Activated CD4-positive, alpha-beta memory T cell treated with anti-CD3 and anti-CD28 coated beads for 36 hours (primary cell): ENCODE results near the gene SELENOH. TPM values are rescaled to one million over a fixed set of nuclear protein-coding genes. Genes with fewer than 3 reads are reported as not detected.
"Not testable (repeated sequence)": the region's sequence is repeated elsewhere in the genome, so short reads cannot be mapped to it uniquely, and the experiment has no call there.

Source experiments
- CTCF ChIA-PET: fragments of 350-600 bp; sonication (Branson Sonifier 250); formaldehyde crosslinking; loops from one replicate; lab custom pipeline; 2021; ENCODE audit warnings: antibody characterized with exemption, inconsistent platforms; lab: Charles Lee
- POLR2A ChIA-PET: fragments of 350-600 bp; sonication (Branson Sonifier 250); formaldehyde crosslinking; loops from one replicate; lab custom pipeline; 2021; ENCODE audit warnings: antibody characterized with exemption; lab: Charles Lee
- DNase-seq: peaks from one replicate; pipeline ENCODE4 v3.0.0-alpha.2; 2020
- H3K27ac Mint-ChIP-seq: one replicate; pipeline ENCODE4 v1.8.0; 2021; ENCODE audit warnings: mixed read lengths
- H3K27me3 Mint-ChIP-seq: one replicate; pipeline ENCODE4 v1.8.0; 2021; ENCODE audit warnings: mixed read lengths
- H3K36me3 Mint-ChIP-seq: one replicate; pipeline ENCODE4 v1.8.0; 2021; ENCODE audit warnings: mixed read lengths
- H3K4me1 Mint-ChIP-seq: one replicate; pipeline ENCODE4 v1.8.0; 2021; ENCODE audit warnings: low read depth, mixed read lengths
- H3K4me3 Mint-ChIP-seq: one replicate; pipeline ENCODE4 v1.8.0; 2021; ENCODE audit warnings: mild to moderate bottlenecking, mixed read lengths
- H3K9me3 Mint-ChIP-seq: one replicate; pipeline ENCODE4 v1.8.0; 2021; ENCODE audit warnings: mixed read lengths
- intact Hi-C: fragments of 100-400 bp; cut with micrococcal nuclease; formaldehyde crosslinking; loops from one replicate; pipeline ENCODE4 v1.15.1; 2023
- total RNA-seq, 2 experiments: library from RNA; stranded (reverse); gene quantifications; one replicate each; pipeline ENCODE4 v1.2.3, GENCODE V29; 2021

Gene SELENOH
- total RNA-seq, 2 experiments from 2014 or later = 235 to 252 TPM

GRCh38 chr11:57713835-57714234 is 27.5 kb upstream of the SELENOH start:
- CTCF ChIA-PET = interaction anchor here (0.6 to 4.9 kb wide), 7 partner anchors 10 to 220 kb away, joined by 3 to 20 read pairs (median 5); partner anchors contain the start of gene SELENOH
- Mint-ChIP-seq H3K27me3 (no peaks in the 10 kb centered on the region), H3K4me3 (peak overlapping the region; percentile 94), H3K4me1 (peaks cover 45% of the 10 kb centered on the region), H3K9me3 (no peaks in the 10 kb centered on the region), H3K27ac (peak overlapping the region; percentile 89), H3K36me3 (peaks cover 5% of the 10 kb centered on the region)
- intact Hi-C loops = loop anchor here (5.0 kb wide), 2 partner anchors 287 to 307 kb away; partner anchors contain the start of gene SLC43A3
- POLR2A ChIA-PET = interaction anchor here (1.5 kb wide), 1 partner anchor 28 kb away, joined by 4 read pairs; the partner anchor contains the start of gene SELENOH
- no peak for DNase-seq

- H3K4me3 Mint-ChIP-seq, CTCF ChIA-PET, H3K36me3 Mint-ChIP-seq, H3K27me3 Mint-ChIP-seq, POLR2A ChIA-PET, DNase-seq, H3K9me3 Mint-ChIP-seq, intact Hi-C loops, H3K27ac Mint-ChIP-seq: not testable (repeated sequence)
- peaks cover 20% of the 10 kb centered on the region for H3K4me1 Mint-ChIP-seq
Observed at GRCh38 chr11:57716726-57717125, 24.6 kb upstream of the SELENOH start.

DNA sequence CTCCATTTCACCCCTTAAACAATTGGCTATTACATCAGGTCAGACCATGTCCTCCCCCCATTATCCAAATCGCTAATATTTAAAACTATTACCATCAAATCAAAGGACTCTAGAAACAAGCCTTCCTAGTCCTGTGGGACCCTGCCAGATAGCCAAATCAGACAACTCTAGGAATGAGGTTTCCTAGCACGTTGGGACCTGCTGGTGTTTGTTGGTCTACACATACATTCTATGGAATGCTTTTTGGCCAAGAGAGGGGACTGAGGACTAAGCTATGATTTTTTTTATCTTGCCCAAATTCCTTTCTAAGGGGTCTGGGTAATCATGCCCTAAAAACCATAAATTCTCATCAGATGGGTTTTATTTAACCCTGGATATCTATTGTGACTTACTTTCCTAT is 14.1 kb upstream of the SELENOH start:
- no peaks in the 10 kb centered on the region for H3K27me3 Mint-ChIP-seq
- ChIA-PET POLR2A (no interaction called here), CTCF (interaction anchor here (0.9 kb wide), 1 partner anchor 74 kb away, joined by 4 read pairs; no protein-coding TSS in a partner anchor)
- peaks cover 1% of the 10 kb centered on the region for H3K36me3 Mint-ChIP-seq
- H3K9me3 Mint-ChIP-seq = no peaks in the 10 kb centered on the region
- no peak for DNase-seq
- peaks cover 11% of the 10 kb centered on the region for H3K4me1 Mint-ChIP-seq
- intact Hi-C loops = no loop called here
- no peak overlapping the region for H3K4me3 Mint-ChIP-seq
- H3K27ac Mint-ChIP-seq = no peak overlapping the region

- Mint-ChIP-seq H3K4me1 (peaks cover 12% of the 10 kb centered on the region), H3K27ac (no peak overlapping the region), H3K9me3 (no peaks in the 10 kb centered on the region), H3K4me3 (no peak overlapping the region), H3K27me3 (no peaks in the 10 kb centered on the region), H3K36me3 (peaks cover 1% of the 10 kb centered on the region)
- intact Hi-C loops = no loop called here
- CTCF ChIA-PET = interaction anchor here (1.1 kb wide), 1 partner anchor 72 kb away, joined by 3 read pairs; no protein-coding TSS in a partner anchor
- DNase-seq = no peak
- POLR2A ChIA-PET = no interaction called here
Observed at GRCh38 chr11:57728829-57729228, 12.5 kb upstream of the SELENOH start.

GRCh38 chr11:57729479-57729878 is 11.8 kb upstream of the SELENOH start:
- peaks cover 1% of the 10 kb centered on the region for H3K36me3 Mint-ChIP-seq
- DNase-seq = no peak
- ChIA-PET CTCF (interaction anchor here (1.1 kb wide), 1 partner anchor 71 kb away, joined by 3 read pairs; no protein-coding TSS in a partner anchor), POLR2A (no interaction called here)
- H3K9me3 Mint-ChIP-seq = no peaks in the 10 kb centered on the region
- no peaks in the 10 kb centered on the region for H3K27me3 Mint-ChIP-seq
- H3K4me3 Mint-ChIP-seq = no peak overlapping the region
- no peak overlapping the region for H3K27ac Mint-ChIP-seq
- H3K4me1 Mint-ChIP-seq = peaks cover 12% of the 10 kb centered on the region
- intact Hi-C loops = no loop called here

- POLR2A ChIA-PET = interaction anchor here (1.2 kb wide), 1 partner anchor 9 kb away, joined by 3 read pairs; the partner anchor contains the start of gene SELENOH
- intact Hi-C loops = no loop called here
- no peak for DNase-seq
- Mint-ChIP-seq H3K4me1 (peaks cover 12% of the 10 kb centered on the region), H3K9me3 (no peaks in the 10 kb centered on the region), H3K27ac (no peak overlapping the region), H3K27me3 (no peaks in the 10 kb centered on the region), H3K36me3 (peaks cover 4% of the 10 kb centered on the region), H3K4me3 (no peak overlapping the region)
- CTCF ChIA-PET = no interaction called here
Observed at GRCh38 chr11:57732661-57733060, 8.6 kb upstream of the SELENOH start.

GRCh38 chr11:57735619-57736298 is 5.5 kb upstream of the SELENOH start:
- Mint-ChIP-seq H3K4me1 (peaks cover 10% of the 10 kb centered on the region), H3K36me3 (peaks cover 8% of the 10 kb centered on the region), H3K4me3 (no peak overlapping the region), H3K9me3 (no peaks in the 10 kb centered on the region), H3K27ac (peak overlapping the region; percentile 8), H3K27me3 (no peaks in the 10 kb centered on the region)
- ChIA-PET POLR2A (no interaction called here), CTCF (no interaction called here)
- intact Hi-C loops = no loop called here
- DNase-seq = no peak

DNA sequence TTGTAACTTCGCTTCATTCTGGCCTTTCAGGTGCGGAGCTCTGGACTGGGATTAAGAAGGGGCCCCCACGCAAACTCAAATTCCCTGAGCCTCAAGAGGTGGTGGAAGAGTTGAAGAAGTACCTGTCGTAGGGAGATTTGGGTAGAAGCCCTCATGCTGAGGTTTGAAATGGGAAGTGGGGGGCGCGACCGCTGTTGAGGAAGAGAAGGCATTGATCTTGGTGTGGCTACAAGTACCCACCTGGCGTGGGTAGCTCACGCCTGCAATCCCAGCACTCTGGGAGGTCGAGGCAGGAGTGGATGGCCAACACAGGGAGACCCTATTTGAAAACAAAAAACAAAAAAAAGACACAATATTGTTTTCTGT is 779 bp downstream of the SELENOH start:
- POLR2A ChIA-PET = interaction anchor here (0.6 to 2.3 kb wide), 10 partner anchors 9 to 406 kb away, joined by 3 to 12 read pairs (median 5); partner anchors contain the start of genes BTBD18, MED19, SSRP1 and TMX2
- Mint-ChIP-seq H3K4me3 (peak overlapping the region; percentile 97), H3K27ac (peak overlapping the region; percentile 99)

GRCh38 chr11:57744357-57744756 is 3.1 kb downstream of the SELENOH start:
- Mint-ChIP-seq H3K4me1 (peaks cover 47% of the 10 kb centered on the region), H3K36me3 (peaks cover 45% of the 10 kb centered on the region), H3K27me3 (no peaks in the 10 kb centered on the region), H3K9me3 (no peaks in the 10 kb centered on the region), H3K27ac (peak overlapping the region; percentile 79), H3K4me3 (no peak overlapping the region)
- DNase-seq = no peak
- ChIA-PET POLR2A (interaction anchor here (0.9 to 1.2 kb wide), 2 partner anchors 12 to 15 kb away, joined by 3 read pairs; no protein-coding TSS in a partner anchor), CTCF (interaction anchor here (0.7 to 6.2 kb wide), 2 partner anchors 57 to 103 kb away, joined by 3 to 41 read pairs; no protein-coding TSS in a partner anchor)
- intact Hi-C loops = loop anchor here (5.0 kb wide), 1 partner anchor 417 kb away; no protein-coding TSS in a partner anchor

More for the DNA sequence above, 779 bp downstream of the SELENOH start:
- Mint-ChIP-seq H3K27me3 (no peaks in the 10 kb centered on the region), H3K36me3 (peaks cover 47% of the 10 kb centered on the region), H3K9me3 (no peaks in the 10 kb centered on the region), H3K4me1 (peaks cover 45% of the 10 kb centered on the region)
- CTCF ChIA-PET = interaction anchor here (1.3 to 6.2 kb wide), 5 partner anchors 32 to 782 kb away, joined by 3 to 41 read pairs (median 5); no protein-coding TSS in a partner anchor
- no peak for DNase-seq
- intact Hi-C loops = loop anchor here (5.0 kb wide), 1 partner anchor 415 kb away; no protein-coding TSS in a partner anchor

GRCh38 chr11:57745206-57745605 is 3.9 kb downstream of the SELENOH start:
- Mint-ChIP-seq H3K4me3 (no peak overlapping the region), H3K36me3 (peaks cover 43% of the 10 kb centered on the region), H3K9me3 (no peaks in the 10 kb centered on the region), H3K27me3 (no peaks in the 10 kb centered on the region), H3K4me1 (peaks cover 45% of the 10 kb centered on the region), H3K27ac (peak overlapping the region; percentile 66)
- intact Hi-C loops = no loop called here
- CTCF ChIA-PET = interaction anchor here (1.0 to 6.2 kb wide), 3 partner anchors 10 to 56 kb away, joined by 4 to 41 read pairs (median 7); no protein-coding TSS in a partner anchor
- no peak for DNase-seq
- POLR2A ChIA-PET = interaction anchor here (0.9 to 1.2 kb wide), 2 partner anchors 11 to 14 kb away, joined by 3 read pairs; no protein-coding TSS in a partner anchor

DNA sequence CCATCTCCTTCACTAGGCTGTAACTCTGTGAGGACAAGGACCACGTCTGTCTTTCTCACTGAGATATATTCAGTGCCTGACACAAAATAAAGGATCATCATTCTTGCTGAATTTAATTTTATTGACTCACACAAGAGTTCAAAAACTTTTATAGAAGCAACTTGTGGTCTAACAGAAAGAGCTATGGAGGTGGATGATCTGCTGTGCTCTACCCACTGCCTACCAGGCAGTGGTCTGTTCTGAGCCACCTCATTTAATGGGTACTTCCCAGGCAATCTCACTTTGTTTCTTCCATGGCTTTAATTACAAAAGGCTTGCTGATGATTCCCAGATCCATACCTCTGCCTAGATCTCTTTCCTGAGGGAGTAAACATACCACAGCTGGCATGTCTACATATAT is 5.6 kb downstream of the SELENOH start:
- Mint-ChIP-seq H3K4me1 (peaks cover 40% of the 10 kb centered on the region), H3K4me3 (no peak overlapping the region), H3K27me3 (no peaks in the 10 kb centered on the region), H3K27ac (peak overlapping the region; percentile 44), H3K36me3 (peaks cover 34% of the 10 kb centered on the region), H3K9me3 (no peaks in the 10 kb centered on the region)
- CTCF ChIA-PET = interaction anchor here (1.4 kb wide), 1 partner anchor 54 kb away, joined by 7 read pairs; no protein-coding TSS in a partner anchor
- DNase-seq = no peak
- intact Hi-C loops = no loop called here
- POLR2A ChIA-PET = no interaction called here

GRCh38 chr11:57751176-57751575 is 9.9 kb downstream of the SELENOH start:
- peaks cover 5% of the 10 kb centered on the region for H3K36me3 Mint-ChIP-seq
- H3K4me1 Mint-ChIP-seq = peaks cover 8% of the 10 kb centered on the region
- no peak overlapping the region for H3K27ac Mint-ChIP-seq
- no peaks in the 10 kb centered on the region for H3K27me3 Mint-ChIP-seq
- CTCF ChIA-PET = interaction anchor here (0.9 to 2.0 kb wide), 2 partner anchors 50 to 57 kb away, joined by 4 to 42 read pairs; no protein-coding TSS in a partner anchor
- DNase-seq = no peak
- intact Hi-C loops = loop anchor here (1.0 kb wide), 1 partner anchor 49 kb away; no protein-coding TSS in a partner anchor
- H3K9me3 Mint-ChIP-seq = no peaks in the 10 kb centered on the region
- POLR2A ChIA-PET = interaction anchor here (0.7 to 2.8 kb wide), 2 partner anchors 9 kb away, joined by 3 to 12 read pairs; partner anchors contain the start of gene SELENOH
- no peak overlapping the region for H3K4me3 Mint-ChIP-seq
